ENCODE measurements around the gene PSMC5. TPM values are rescaled to one million over a fixed set of nuclear protein-coding genes. Genes with fewer than 3 reads are reported as not detected.

Gene PSMC5
- total RNA-seq, 2 donors from 2014 or later = 144 to 161 TPM

GRCh38 chr17:63824362-63824761 lies 2.9 kb upstream of the PSMC5 start:
- no peak overlapping the region for H3K4me3 Mint-ChIP-seq
- peaks cover 76% of the 10 kb centered on the region for H3K4me1 Mint-ChIP-seq (ENCODE audit: low read depth)

DNA sequence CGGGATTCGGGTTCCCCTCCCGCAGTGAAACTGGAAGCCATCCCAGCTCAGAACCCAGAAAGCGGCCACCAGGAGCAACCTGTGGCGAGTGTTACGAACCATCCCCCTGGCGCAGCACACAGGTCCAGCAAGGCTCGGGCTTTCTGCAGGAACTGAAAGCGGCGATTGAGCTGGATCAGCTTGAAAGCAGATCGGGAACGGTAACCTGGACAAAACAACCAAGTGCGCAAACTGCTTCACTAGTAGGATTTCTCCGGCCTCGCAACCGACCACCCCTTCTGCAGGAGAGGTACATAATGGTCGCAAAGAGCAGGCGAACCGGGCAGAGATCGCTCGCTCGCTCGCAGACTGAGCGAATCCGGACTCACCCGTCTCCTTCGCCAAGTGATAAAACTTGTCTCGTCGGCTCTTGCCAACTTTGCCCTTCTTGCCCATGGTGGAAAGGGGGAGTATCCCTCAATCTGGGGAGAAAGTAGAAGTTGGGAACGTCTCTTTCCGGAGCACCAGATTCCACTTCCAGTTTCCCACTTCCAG lies 696 bp upstream of the PSMC5 start:
- Mint-ChIP-seq H3K4me1 (ENCODE audit: low read depth) (peaks cover 85% of the 10 kb centered on the region), H3K27ac (peak overlapping the region; percentile 98), H3K9me3 (no peaks in the 10 kb centered on the region), H3K4me3 (peak overlapping the region; percentile 96 to 97), H3K36me3 (ENCODE audit: insufficient read depth in 2 of 2) (peaks cover 15 to 36% of the 10 kb centered on the region in 2 donors), H3K27me3 (ENCODE audit: low read depth) (no peaks in the 10 kb centered on the region)
- DNase-seq (no peak), ATAC-seq (replicated peaks in 1 of 2) (peak; percentile 1)

More at GRCh38 chr17:63824362-63824761, 2.9 kb upstream of the PSMC5 start:
- Mint-ChIP-seq H3K9me3 (no peaks in the 10 kb centered on the region), H3K27ac (peak overlapping the region; percentile 26), H3K27me3 (ENCODE audit: low read depth) (no peaks in the 10 kb centered on the region), H3K36me3 (ENCODE audit: insufficient read depth in 2 of 2) (peaks cover 18 to 41% of the 10 kb centered on the region in 2 donors)
- ATAC-seq (replicated peaks in 1 of 2) (no peak), DNase-seq (no peak)

- no peak for DNase-seq
- H3K9me3 Mint-ChIP-seq = no peaks in the 10 kb centered on the region
Measured at GRCh38 chr17:63827801-63828221, 580 bp downstream of the PSMC5 start.

GRCh38 chr17:63828936-63829335 lies 1.7 kb downstream of the PSMC5 start:
- H3K36me3 Mint-ChIP-seq (ENCODE audit: insufficient read depth in 2 of 2) = peaks cover 10 to 30% of the 10 kb centered on the region in 2 donors
- H3K4me1 Mint-ChIP-seq (ENCODE audit: low read depth) = peaks cover 77% of the 10 kb centered on the region
- no peaks in the 10 kb centered on the region for H3K27me3 Mint-ChIP-seq (ENCODE audit: low read depth)
- ATAC-seq (replicated peaks in 1 of 2) (no peak), DNase-seq (no peak)
- peak overlapping the region; percentile 98 for H3K27ac Mint-ChIP-seq
- peak overlapping the region; percentile 96 to 97 for H3K4me3 Mint-ChIP-seq
- H3K9me3 Mint-ChIP-seq = no peaks in the 10 kb centered on the region

More at GRCh38 chr17:63827801-63828221, 580 bp downstream of the PSMC5 start:
- ATAC-seq (replicated peaks in 1 of 2) = no peak
- peak overlapping the region; percentile 96 to 97 for H3K4me3 Mint-ChIP-seq
- H3K27me3 Mint-ChIP-seq (ENCODE audit: low read depth) = no peaks in the 10 kb centered on the region
- peaks cover 15 to 34% of the 10 kb centered on the region in 2 donors for H3K36me3 Mint-ChIP-seq (ENCODE audit: insufficient read depth in 2 of 2)
- H3K27ac Mint-ChIP-seq = peak overlapping the region; percentile 98
- H3K4me1 Mint-ChIP-seq (ENCODE audit: low read depth) = peaks cover 87% of the 10 kb centered on the region

GRCh38 chr17:63830278-63830677 lies 3.0 kb downstream of the PSMC5 start:
- ATAC-seq (replicated peaks in 1 of 2) (no peak), DNase-seq (no peak)
- Mint-ChIP-seq H3K9me3 (no peaks in the 10 kb centered on the region), H3K27me3 (ENCODE audit: low read depth) (no peaks in the 10 kb centered on the region), H3K36me3 (ENCODE audit: insufficient read depth in 2 of 2) (peaks cover 3 to 23% of the 10 kb centered on the region in 2 donors), H3K4me1 (ENCODE audit: low read depth) (peaks cover 71% of the 10 kb centered on the region), H3K27ac (peak overlapping the region; percentile 39), H3K4me3 (no peak overlapping the region)

DNA sequence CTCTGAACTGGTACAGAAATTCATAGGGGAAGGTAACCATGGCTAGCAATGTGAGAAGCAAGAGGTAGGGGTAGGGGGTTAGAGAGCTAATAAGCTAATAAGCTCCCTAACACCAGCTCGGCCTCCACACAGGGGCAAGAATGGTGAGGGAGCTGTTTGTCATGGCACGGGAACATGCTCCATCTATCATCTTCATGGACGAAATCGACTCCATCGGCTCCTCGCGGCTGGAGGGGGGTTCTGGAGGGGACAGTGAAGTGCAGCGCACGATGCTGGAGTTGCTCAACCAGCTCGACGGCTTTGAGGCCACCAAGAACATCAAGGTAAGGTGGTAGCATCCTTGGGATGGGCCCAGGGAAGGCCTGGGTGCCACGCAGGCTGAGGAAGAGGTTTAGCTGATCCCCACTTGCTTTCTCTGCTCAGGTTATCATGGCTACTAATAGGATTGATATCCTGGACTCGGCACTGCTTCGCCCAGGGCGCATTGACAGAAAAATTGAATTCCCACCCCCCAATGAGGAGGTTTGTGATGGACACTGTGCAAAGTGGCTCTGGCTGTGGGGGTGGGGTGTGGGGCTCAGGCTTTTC lies 3.8 kb downstream of the PSMC5 start:
- ATAC-seq (replicated peaks in 1 of 2) = no peak
- H3K36me3 Mint-ChIP-seq (ENCODE audit: insufficient read depth in 2 of 2) = peaks cover 5 to 31% of the 10 kb centered on the region in 2 donors

DNA sequence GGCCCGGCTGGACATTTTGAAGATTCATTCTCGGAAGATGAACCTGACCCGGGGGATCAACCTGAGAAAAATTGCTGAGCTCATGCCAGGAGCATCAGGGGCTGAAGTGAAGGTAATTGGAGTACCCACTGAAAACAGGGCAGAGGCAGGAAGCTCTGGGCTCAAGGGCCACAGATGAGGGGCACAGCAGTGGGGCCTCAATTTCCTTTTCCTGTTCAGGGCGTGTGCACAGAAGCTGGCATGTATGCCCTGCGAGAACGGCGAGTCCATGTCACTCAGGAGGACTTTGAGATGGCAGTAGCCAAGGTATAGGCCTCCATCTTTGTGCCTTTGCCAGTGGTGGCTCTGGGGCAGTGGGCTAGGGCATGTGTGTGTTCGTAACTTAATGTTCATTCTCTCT lies 4.3 kb downstream of the PSMC5 start:
- DNase-seq = no peak
- no peaks in the 10 kb centered on the region for H3K27me3 Mint-ChIP-seq (ENCODE audit: low read depth)
- H3K9me3 Mint-ChIP-seq = no peaks in the 10 kb centered on the region
- peak overlapping the region; percentile 87 for H3K27ac Mint-ChIP-seq
- H3K4me1 Mint-ChIP-seq (ENCODE audit: low read depth) = peaks cover 66% of the 10 kb centered on the region
- no peak overlapping the region for H3K4me3 Mint-ChIP-seq
- no peak for ATAC-seq (replicated peaks in 1 of 2)
- peaks cover 5 to 31% of the 10 kb centered on the region in 2 donors for H3K36me3 Mint-ChIP-seq (ENCODE audit: insufficient read depth in 2 of 2)

More for the DNA sequence above, 3.8 kb downstream of the PSMC5 start:
- Mint-ChIP-seq H3K27ac (peak overlapping the region; percentile 76), H3K9me3 (no peaks in the 10 kb centered on the region), H3K4me1 (ENCODE audit: low read depth) (peaks cover 71% of the 10 kb centered on the region), H3K27me3 (ENCODE audit: low read depth) (no peaks in the 10 kb centered on the region), H3K4me3 (no peak overlapping the region)
- DNase-seq = no peak

GRCh38 chr17:63832014-63832413 lies 4.8 kb downstream of the PSMC5 start:
- H3K36me3 Mint-ChIP-seq (ENCODE audit: insufficient read depth in 2 of 2) = peaks cover 2 to 31% of the 10 kb centered on the region in 2 donors

DNA sequence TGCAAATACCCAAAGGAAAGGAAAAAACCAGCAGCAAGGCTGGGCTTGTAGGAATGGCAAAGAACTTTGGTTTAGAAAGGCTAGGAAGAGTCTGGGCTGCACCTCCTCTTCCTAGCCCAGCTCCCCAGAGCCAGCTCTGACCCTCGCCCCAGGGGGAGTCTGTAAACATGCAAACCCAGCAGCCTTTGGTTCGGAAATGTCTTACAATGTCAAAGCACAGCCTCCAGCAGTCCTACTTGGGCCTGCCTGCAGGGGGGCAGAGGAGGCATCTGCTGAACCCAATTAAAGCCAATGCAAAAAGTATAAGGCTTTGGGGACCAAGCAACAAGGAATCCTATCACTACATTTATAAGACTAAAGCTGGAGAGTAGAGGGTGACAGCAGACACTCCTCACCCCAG lies 5.2 kb downstream of the PSMC5 start:
- Mint-ChIP-seq H3K4me1 (ENCODE audit: low read depth) (peaks cover 62% of the 10 kb centered on the region), H3K4me3 (no peak overlapping the region), H3K36me3 (ENCODE audit: insufficient read depth in 2 of 2) (peaks cover 4 to 33% of the 10 kb centered on the region in 2 donors), H3K9me3 (no peaks in the 10 kb centered on the region), H3K27me3 (ENCODE audit: low read depth) (no peaks in the 10 kb centered on the region), H3K27ac (peak overlapping the region; percentile 87)
- no peak for ATAC-seq (replicated peaks in 1 of 2)
- no peak for DNase-seq

More at GRCh38 chr17:63832014-63832413, 4.8 kb downstream of the PSMC5 start:
- Mint-ChIP-seq H3K4me1 (ENCODE audit: low read depth) (peaks cover 62% of the 10 kb centered on the region), H3K4me3 (no peak overlapping the region), H3K27me3 (ENCODE audit: low read depth) (no peaks in the 10 kb centered on the region), H3K27ac (peak overlapping the region; percentile 87), H3K9me3 (no peaks in the 10 kb centered on the region)
- ATAC-seq (replicated peaks in 1 of 2) (no peak), DNase-seq (no peak)

GRCh38 chr17:63833026-63833740 lies 6.0 kb downstream of the PSMC5 start:
- peaks cover 4 to 33% of the 10 kb centered on the region in 2 donors for H3K36me3 Mint-ChIP-seq (ENCODE audit: insufficient read depth in 2 of 2)
- H3K4me3 Mint-ChIP-seq = no peak overlapping the region
- no peak for ATAC-seq (replicated peaks in 1 of 2)
- DNase-seq = no peak
- H3K27me3 Mint-ChIP-seq (ENCODE audit: low read depth) = no peaks in the 10 kb centered on the region
- H3K27ac Mint-ChIP-seq = no peak overlapping the region
- no peaks in the 10 kb centered on the region for H3K9me3 Mint-ChIP-seq
- H3K4me1 Mint-ChIP-seq (ENCODE audit: low read depth) = peaks cover 59% of the 10 kb centered on the region

DNA sequence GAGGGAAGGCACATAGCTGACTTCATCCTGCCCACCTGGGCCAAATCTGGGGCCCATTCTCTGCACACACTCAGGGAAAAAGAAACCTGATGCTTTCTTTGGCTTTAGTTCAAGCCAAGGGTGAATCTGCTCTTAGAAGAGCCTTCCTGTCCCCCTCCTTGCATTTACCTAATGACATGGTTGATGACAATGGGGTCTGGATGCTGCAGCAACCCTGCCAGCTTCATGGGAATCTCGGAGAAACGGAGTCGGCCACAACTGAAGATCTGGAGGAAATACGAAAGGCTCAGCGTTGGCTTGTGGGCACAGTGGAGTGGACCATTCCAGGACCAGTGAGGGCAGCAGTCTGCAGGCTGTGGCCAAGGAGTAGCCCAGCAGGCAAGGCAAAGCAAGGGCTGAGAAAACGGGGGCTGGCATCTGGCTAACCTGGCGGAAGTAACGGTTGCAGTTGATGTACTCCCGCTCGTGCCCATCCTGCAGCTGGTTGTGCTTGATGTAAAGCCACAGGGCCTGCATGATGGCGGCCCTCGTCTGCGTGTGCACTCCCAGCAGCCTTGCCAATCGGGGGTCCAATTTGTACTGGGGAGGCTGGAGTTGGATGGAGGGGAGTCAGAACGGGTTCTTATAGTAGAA lies 6.6 kb downstream of the PSMC5 start:
- DNase-seq = no peak
- Mint-ChIP-seq H3K36me3 (ENCODE audit: insufficient read depth in 2 of 2) (peaks cover 4 to 33% of the 10 kb centered on the region in 2 donors), H3K27ac (no peak overlapping the region), H3K27me3 (ENCODE audit: low read depth) (no peaks in the 10 kb centered on the region), H3K9me3 (no peaks in the 10 kb centered on the region), H3K4me3 (no peak overlapping the region), H3K4me1 (ENCODE audit: low read depth) (peaks cover 56% of the 10 kb centered on the region)
- ATAC-seq (replicated peaks in 1 of 2) = no peak

- no peak overlapping the region for H3K27ac Mint-ChIP-seq
- no peaks in the 10 kb centered on the region for H3K27me3 Mint-ChIP-seq (ENCODE audit: low read depth)
- DNase-seq (peak; percentile 62 to 66), ATAC-seq (replicated peaks in 1 of 2) (peak; percentile 72 to 75)
- H3K9me3 Mint-ChIP-seq = no peaks in the 10 kb centered on the region
- peaks cover 4 to 29% of the 10 kb centered on the region in 2 donors for H3K36me3 Mint-ChIP-seq (ENCODE audit: insufficient read depth in 2 of 2)
- H3K4me1 Mint-ChIP-seq (ENCODE audit: low read depth) = peaks cover 56% of the 10 kb centered on the region
- no peak overlapping the region for H3K4me3 Mint-ChIP-seq
Measured at GRCh38 chr17:63834431-63835166, 7.4 kb downstream of the PSMC5 start.

Data from activated T-cell treated with anti-CD3 and anti-CD28 coated beads, Interleukin-2, amount 50 U/mL, for 72 hours (primary cell).